ENCODE data around the gene TOPBP1.

TOPBP1 gene

GRCh38 chr3:133576169-133576568 is 85.6 kb downstream of the TOPBP1 start:
- Histone ChIP-seq H3K27me3 (ENCODE audit: low read depth, low read length) (no peaks in the 10 kb centered on the region), H3K36me3 (ENCODE audit: control insufficient read depth in 1 of 2, insufficient read depth in 2 of 2, low read length in 2 of 2) (peaks cover 22 to 23% of the 10 kb centered on the region in 2 donors), H3K4me1 (ENCODE audit: control insufficient read depth in 1 of 2, insufficient read depth in 2 of 2, low read length in 2 of 2) (peaks cover 15 to 44% of the 10 kb centered on the region in 2 donors), H3K4me3 (ENCODE audit: low read depth in 1 of 2, low read length in 2 of 2) (peak overlapping the region; percentile 71 to 99), H3K27ac (ENCODE audit: low read length) (peak overlapping the region; percentile 48), H3K9me3 (ENCODE audit: control insufficient read depth in 1 of 2, low read length in 2 of 2) (no peaks in the 10 kb centered on the region)

- Histone ChIP-seq H3K27me3 (ENCODE audit: low read depth, low read length) (no peaks in the 10 kb centered on the region), H3K36me3 (ENCODE audit: control insufficient read depth in 1 of 2, insufficient read depth in 2 of 2, low read length in 2 of 2) (peaks cover 22 to 23% of the 10 kb centered on the region in 2 donors), H3K27ac (ENCODE audit: low read length) (peak overlapping the region; percentile 100), H3K4me1 (ENCODE audit: control insufficient read depth in 1 of 2, insufficient read depth in 2 of 2, low read length in 2 of 2) (peaks cover 15 to 53% of the 10 kb centered on the region in 2 donors), H3K4me3 (ENCODE audit: low read depth in 1 of 2, low read length in 2 of 2) (peak overlapping the region; percentile 71 to 99), H3K9me3 (ENCODE audit: control insufficient read depth in 1 of 2, low read length in 2 of 2) (no peaks in the 10 kb centered on the region)
Observed at GRCh38 chr3:133575086-133575485, 86.7 kb downstream of the TOPBP1 start.

GRCh38 chr3:133574260-133574881 is 87.4 kb downstream of the TOPBP1 start:
- Histone ChIP-seq H3K27ac (ENCODE audit: low read length) (peak overlapping the region; percentile 100), H3K4me3 (ENCODE audit: low read depth in 1 of 2, low read length in 2 of 2) (peak overlapping the region; percentile 71 to 99), H3K4me1 (ENCODE audit: control insufficient read depth in 1 of 2, insufficient read depth in 2 of 2, low read length in 2 of 2) (peaks cover 15 to 50% of the 10 kb centered on the region in 2 donors), H3K9me3 (ENCODE audit: control insufficient read depth in 1 of 2, low read length in 2 of 2) (no peaks in the 10 kb centered on the region), H3K36me3 (ENCODE audit: control insufficient read depth in 1 of 2, insufficient read depth in 2 of 2, low read length in 2 of 2) (peaks cover 20 to 23% of the 10 kb centered on the region in 2 donors), H3K27me3 (ENCODE audit: low read depth, low read length) (no peaks in the 10 kb centered on the region)

GRCh38 chr3:133573629-133574194 is 88.0 kb downstream of the TOPBP1 start, which contains the start of gene CDV3:
TSS of gene CDV3 (plus strand) at chr3:133573686. CDS start at chr3:133574045, 359 bp downstream.
- H3K4me1 ChIP-seq (ENCODE audit: control insufficient read depth in 1 of 2, insufficient read depth in 2 of 2, low read length in 2 of 2), result peaks cover 19 to 43% of the 10 kb centered on the region in 2 donors
- peak within 1 kb of the TSS; percentile 100 for H3K27ac ChIP-seq (ENCODE audit: low read length)
- H3K36me3 ChIP-seq (ENCODE audit: control insufficient read depth in 1 of 2, insufficient read depth in 2 of 2, low read length in 2 of 2), result peaks cover 14 to 19% of the 10 kb centered on the region in 2 donors
- peak within 1 kb of the TSS; percentile 71 to 99 for H3K4me3 ChIP-seq (ENCODE audit: low read depth in 1 of 2, low read length in 2 of 2)
- no peaks in the 10 kb centered on the region for H3K9me3 ChIP-seq (ENCODE audit: control insufficient read depth in 1 of 2, low read length in 2 of 2)
- H3K27me3 ChIP-seq (ENCODE audit: low read depth, low read length), result no peaks in the 10 kb centered on the region

- peak overlapping the region; percentile 50 to 78 for H3K4me3 ChIP-seq (ENCODE audit: low read depth in 1 of 2, low read length in 2 of 2)
- peaks cover 9 to 14% of the 10 kb centered on the region in 2 donors for H3K36me3 ChIP-seq (ENCODE audit: control insufficient read depth in 1 of 2, insufficient read depth in 2 of 2, low read length in 2 of 2)
- H3K4me1 ChIP-seq (ENCODE audit: control insufficient read depth in 1 of 2, insufficient read depth in 2 of 2, low read length in 2 of 2), result peaks cover 24 to 38% of the 10 kb centered on the region in 2 donors
- no peaks in the 10 kb centered on the region for H3K9me3 ChIP-seq (ENCODE audit: control insufficient read depth in 1 of 2, low read length in 2 of 2)
- no peaks in the 10 kb centered on the region for H3K27me3 ChIP-seq (ENCODE audit: low read depth, low read length)
- H3K27ac ChIP-seq (ENCODE audit: low read length), result peak overlapping the region; percentile 100
Observed at GRCh38 chr3:133573054-133573628, 88.6 kb downstream of the TOPBP1 start.

- Histone ChIP-seq H3K4me1 (ENCODE audit: control insufficient read depth in 1 of 2, insufficient read depth in 2 of 2, low read length in 2 of 2) (peaks cover 24 to 30% of the 10 kb centered on the region in 2 donors), H3K4me3 (ENCODE audit: low read depth in 1 of 2, low read length in 2 of 2) (peak overlapping the region; percentile 29 to 78), H3K27ac (ENCODE audit: low read length) (peak overlapping the region; percentile 100), H3K36me3 (ENCODE audit: control insufficient read depth in 1 of 2, insufficient read depth in 2 of 2, low read length in 2 of 2) (peaks cover 4 to 7% of the 10 kb centered on the region in 2 donors), H3K27me3 (ENCODE audit: low read depth, low read length) (no peaks in the 10 kb centered on the region), H3K9me3 (ENCODE audit: control insufficient read depth in 1 of 2, low read length in 2 of 2) (no peaks in the 10 kb centered on the region)
Observed at GRCh38 chr3:133572158-133573053, 89.3 kb downstream of the TOPBP1 start.

GRCh38 chr3:133570937-133571320 is 90.8 kb downstream of the TOPBP1 start:
- Histone ChIP-seq H3K27ac (ENCODE audit: low read length) (peak overlapping the region; percentile 21), H3K4me1 (ENCODE audit: control insufficient read depth in 1 of 2, insufficient read depth in 2 of 2, low read length in 2 of 2) (peaks cover 18% of the 10 kb centered on the region in 2 donors), H3K27me3 (ENCODE audit: low read depth, low read length) (no peaks in the 10 kb centered on the region), H3K4me3 (ENCODE audit: low read depth in 1 of 2, low read length in 2 of 2) (no peak overlapping the region), H3K36me3 (ENCODE audit: control insufficient read depth in 1 of 2, insufficient read depth in 2 of 2, low read length in 2 of 2) (peaks cover 0 to 2% of the 10 kb centered on the region in 2 donors), H3K9me3 (ENCODE audit: control insufficient read depth in 1 of 2, low read length in 2 of 2) (no peaks in the 10 kb centered on the region)

GRCh38 chr3:133570139-133570936 is 91.4 kb downstream of the TOPBP1 start:
- Histone ChIP-seq H3K27ac (ENCODE audit: low read length) (peak overlapping the region; percentile 21), H3K9me3 (ENCODE audit: control insufficient read depth in 1 of 2, low read length in 2 of 2) (no peaks in the 10 kb centered on the region), H3K4me1 (ENCODE audit: control insufficient read depth in 1 of 2, insufficient read depth in 2 of 2, low read length in 2 of 2) (peaks cover 12 to 15% of the 10 kb centered on the region in 2 donors), H3K27me3 (ENCODE audit: low read depth, low read length) (no peaks in the 10 kb centered on the region), H3K36me3 (ENCODE audit: control insufficient read depth in 1 of 2, insufficient read depth in 2 of 2, low read length in 2 of 2) (no peaks in the 10 kb centered on the region), H3K4me3 (ENCODE audit: low read depth in 1 of 2, low read length in 2 of 2) (no peak overlapping the region)

- Histone ChIP-seq H3K9me3 (ENCODE audit: control insufficient read depth in 1 of 2, low read length in 2 of 2) (no peaks in the 10 kb centered on the region), H3K27me3 (ENCODE audit: low read depth, low read length) (no peaks in the 10 kb centered on the region), H3K36me3 (ENCODE audit: control insufficient read depth in 1 of 2, insufficient read depth in 2 of 2, low read length in 2 of 2) (no peaks in the 10 kb centered on the region), H3K27ac (ENCODE audit: low read length) (no peak overlapping the region), H3K4me1 (ENCODE audit: control insufficient read depth in 1 of 2, insufficient read depth in 2 of 2, low read length in 2 of 2) (peaks cover 9 to 15% of the 10 kb centered on the region in 2 donors), H3K4me3 (ENCODE audit: low read depth in 1 of 2, low read length in 2 of 2) (no peak overlapping the region)
Observed at GRCh38 chr3:133568294-133569014, 93.3 kb downstream of the TOPBP1 start.

GRCh38 chr3:133563816-133564215 is 97.9 kb downstream of the TOPBP1 start:
- Histone ChIP-seq H3K4me3 (ENCODE audit: low read depth in 1 of 2, low read length in 2 of 2) (no peak overlapping the region), H3K9me3 (ENCODE audit: control insufficient read depth in 1 of 2, low read length in 2 of 2) (no peaks in the 10 kb centered on the region), H3K36me3 (ENCODE audit: control insufficient read depth in 1 of 2, insufficient read depth in 2 of 2, low read length in 2 of 2) (no peaks in the 10 kb centered on the region), H3K27me3 (ENCODE audit: low read depth, low read length) (no peaks in the 10 kb centered on the region), H3K27ac (ENCODE audit: low read length) (no peak overlapping the region), H3K4me1 (ENCODE audit: control insufficient read depth in 1 of 2, insufficient read depth in 2 of 2, low read length in 2 of 2) (peaks cover 0 to 6% of the 10 kb centered on the region in 2 donors)

Measured in muscle layer of duodenum (tissue), 2 donors.